ENCODE measurements around the gene H3-3A. TPM values are rescaled to one million over a fixed set of nuclear protein-coding genes. Genes with fewer than 3 reads are reported as not detected.
A peak's percentile ranks its signal among the peaks of the same experiment; 100 is the strongest.

Gene H3-3A
- polyA plus RNA-seq, 1 of the 3 experiments (the other 2 are of a cell fraction): 315 TPM

DNA sequence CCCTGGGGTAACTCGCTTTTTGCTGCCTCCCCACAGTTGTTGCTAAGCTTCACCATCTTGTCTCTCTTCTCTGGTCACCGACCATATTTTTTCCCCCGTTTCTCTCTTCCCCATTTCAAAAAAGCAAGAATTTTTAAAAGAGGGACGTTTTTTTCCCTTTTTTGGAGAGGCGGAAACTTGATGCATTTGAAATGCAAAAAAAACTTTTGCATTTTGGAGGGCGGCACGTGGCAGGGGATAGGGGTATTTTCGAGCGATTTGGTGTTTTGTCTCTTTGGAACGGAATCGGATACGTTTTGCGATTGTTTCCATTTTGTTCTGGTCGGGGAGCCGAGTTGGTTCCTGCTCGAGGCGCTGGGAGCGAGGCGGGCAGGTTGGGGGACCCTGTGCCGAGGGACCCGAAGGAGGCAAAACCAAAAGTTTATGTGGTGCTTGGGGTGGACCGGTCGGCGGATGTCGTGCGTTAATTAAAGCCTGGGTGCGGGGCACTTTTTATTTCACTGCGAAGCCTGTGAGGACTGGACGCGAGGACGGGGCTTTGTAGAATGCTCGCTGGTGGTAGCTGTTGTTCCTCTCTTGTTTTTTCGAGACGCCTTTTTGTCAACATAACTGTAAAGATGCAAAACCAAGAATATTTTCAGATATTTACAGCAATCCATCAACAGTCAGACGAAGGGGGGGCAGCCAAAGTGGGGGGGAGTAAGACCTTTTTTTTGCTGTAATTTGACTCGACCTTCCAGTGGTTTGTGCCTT lies 884 bp downstream of the H3-3A start:
- peak overlapping the region; percentile 96 to 99 for H3K27ac ChIP-seq (ENCODE audit: low read depth in 2 of 2, low read length in 1 of 2)
- H4K20me1 ChIP-seq (ENCODE audit: insufficient read depth): peaks cover 53% of the 10 kb centered on the region
- H3K9me2 ChIP-seq: no peaks in the 10 kb centered on the region
- H3K27me3 ChIP-seq (ENCODE audit: insufficient read depth): no peaks in the 10 kb centered on the region
- H3K4me3 ChIP-seq (ENCODE audit: low read depth in 2 of 2, low read length in 1 of 2): peak overlapping the region; percentile 85 to 94
- peak overlapping the region; percentile 77 for H3K4me2 ChIP-seq
- peak overlapping the region; percentile 99 for H3K9ac ChIP-seq
- peaks cover 62% of the 10 kb centered on the region for H3K79me2 ChIP-seq (ENCODE audit: insufficient read depth)
- peak overlapping the region; percentile 32; the same call in 1 of the 2 replicates for H2AFZ ChIP-seq (ENCODE audit: low read depth)
- peaks cover 23 to 33% of the 10 kb centered on the region in 2 experiments; a peak in 3 of 4 replicates for H3K4me1 ChIP-seq (ENCODE audit: control insufficient read depth in 1 of 2, insufficient read depth in 2 of 2, low read depth in 1 of 2, low read length in 1 of 2)
- peak; percentile 36 for DNase-seq
- peaks cover 35% of the 10 kb centered on the region in 2 experiments for H3K36me3 ChIP-seq (replicated peaks in 1 of 2; ENCODE audit: control insufficient read depth in 1 of 2, insufficient read depth in 2 of 2, low read length in 1 of 2)
- no peaks in the 10 kb centered on the region for H3K9me3 ChIP-seq
- peaks cover 39% of the 10 kb centered on the region for H3F3A ChIP-seq (replicated peaks; ENCODE audit: insufficient read depth)
- ChIA-PET POLR2A (interaction anchor here (0.6 to 3.1 kb wide), 6 partner anchors 10 to 63 kb away, joined by 3 to 38 read pairs (median 16); partner anchors contain the start of gene SDE2), CTCF (interaction anchor here (0.6 to 5.8 kb wide), 17 partner anchors 9 to 589 kb away, joined by 3 to 104 read pairs (median 4); partner anchors contain the start of gene PARP1)
- WGBS (ENCODE audit: low lambda C conversion rate): under 1% methylated on average over 36 of the region's 36 CpGs
- peak; percentile 15; the same call in 1 of the 2 replicates for TF ChIP-seq TAF1 (IDR thresholded peaks at IDR 0.05; ENCODE audit: borderline replicate concordance, low read depth, low read length)
- TF ChIP-seq MAX (IDR thresholded peaks at IDR 0.05; ENCODE audit: low read depth): peak; percentile 11; the same call in 1 of the 2 replicates
- no peak for TF ChIP-seq EZH2phosphoT487 (IDR thresholded peaks at IDR 0.05; ENCODE audit: borderline replicate concordance, low read depth)
- peak; percentile 46; the same call in 1 of the 2 replicates for TF ChIP-seq SIN3A (IDR thresholded peaks at IDR 0.05; ENCODE audit: borderline replicate concordance, low read depth, low read length)
- TF ChIP-seq FOSL2 (IDR thresholded peaks at IDR 0.05; ENCODE audit: borderline replicate concordance, low read depth): no peak
- no peak for TF ChIP-seq NFIC (IDR thresholded peaks at IDR 0.05; ENCODE audit: borderline replicate concordance)
- no peak for TF ChIP-seq FOXM1 (IDR thresholded peaks at IDR 0.05; ENCODE audit: low read depth)
- peak; percentile 70; the same call in 1 of the 2 replicates for TF ChIP-seq YY1 (IDR thresholded peaks at IDR 0.05; ENCODE audit: low read depth)
- no peak for TF ChIP-seq RXRA (IDR thresholded peaks at IDR 0.05; ENCODE audit: borderline replicate concordance, low read depth)
- TF ChIP-seq MEF2A (IDR thresholded peaks at IDR 0.05; ENCODE audit: borderline replicate concordance, low read depth): no peak
- no peak for TF ChIP-seq GATA2 (CRISPR knock-in tag; IDR thresholded peaks at IDR 0.05)
- TF ChIP-seq, protein P1, sequence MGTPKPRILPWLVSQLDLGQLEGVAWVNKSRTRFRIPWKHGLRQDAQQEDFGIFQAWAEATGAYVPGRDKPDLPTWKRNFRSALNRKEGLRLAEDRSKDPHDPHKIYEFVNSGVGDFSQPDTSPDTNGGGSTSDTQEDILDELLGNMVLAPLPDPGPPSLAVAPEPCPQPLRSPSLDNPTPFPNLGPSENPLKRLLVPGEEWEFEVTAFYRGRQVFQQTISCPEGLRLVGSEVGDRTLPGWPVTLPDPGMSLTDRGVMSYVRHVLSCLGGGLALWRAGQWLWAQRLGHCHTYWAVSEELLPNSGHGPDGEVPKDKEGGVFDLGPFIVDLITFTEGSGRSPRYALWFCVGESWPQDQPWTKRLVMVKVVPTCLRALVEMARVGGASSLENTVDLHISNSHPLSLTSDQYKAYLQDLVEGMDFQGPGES (IDR thresholded peaks at IDR 0.05; ENCODE audit: low read depth, low read length): no peak
- TF ChIP-seq FOXJ3 (CRISPR knock-in tag; IDR thresholded peaks at IDR 0.05): no peak
- no peak for TF ChIP-seq USF1 (IDR thresholded peaks at IDR 0.05; ENCODE audit: borderline replicate concordance, low read depth)
- no peak for TF ChIP-seq CTCF (IDR thresholded peaks at IDR 0.05)
- no peak for TF ChIP-seq TCF12 (IDR thresholded peaks at IDR 0.05)
- no peak for TF ChIP-seq ZBTB33 (IDR thresholded peaks at IDR 0.05; ENCODE audit: borderline replicate concordance, low read depth)
- TF ChIP-seq RFX5 (IDR thresholded peaks at IDR 0.05; ENCODE audit: low read length): no peak
- TF ChIP-seq SMC3 (IDR thresholded peaks at IDR 0.05; ENCODE audit: low read depth, low read length): no peak
- no peak for TF ChIP-seq ELF1 (IDR thresholded peaks at IDR 0.05)
- no peak for TF ChIP-seq TEAD4 (IDR thresholded peaks at IDR 0.05; ENCODE audit: borderline replicate concordance, insufficient read depth)
- TF ChIP-seq, protein P2, sequence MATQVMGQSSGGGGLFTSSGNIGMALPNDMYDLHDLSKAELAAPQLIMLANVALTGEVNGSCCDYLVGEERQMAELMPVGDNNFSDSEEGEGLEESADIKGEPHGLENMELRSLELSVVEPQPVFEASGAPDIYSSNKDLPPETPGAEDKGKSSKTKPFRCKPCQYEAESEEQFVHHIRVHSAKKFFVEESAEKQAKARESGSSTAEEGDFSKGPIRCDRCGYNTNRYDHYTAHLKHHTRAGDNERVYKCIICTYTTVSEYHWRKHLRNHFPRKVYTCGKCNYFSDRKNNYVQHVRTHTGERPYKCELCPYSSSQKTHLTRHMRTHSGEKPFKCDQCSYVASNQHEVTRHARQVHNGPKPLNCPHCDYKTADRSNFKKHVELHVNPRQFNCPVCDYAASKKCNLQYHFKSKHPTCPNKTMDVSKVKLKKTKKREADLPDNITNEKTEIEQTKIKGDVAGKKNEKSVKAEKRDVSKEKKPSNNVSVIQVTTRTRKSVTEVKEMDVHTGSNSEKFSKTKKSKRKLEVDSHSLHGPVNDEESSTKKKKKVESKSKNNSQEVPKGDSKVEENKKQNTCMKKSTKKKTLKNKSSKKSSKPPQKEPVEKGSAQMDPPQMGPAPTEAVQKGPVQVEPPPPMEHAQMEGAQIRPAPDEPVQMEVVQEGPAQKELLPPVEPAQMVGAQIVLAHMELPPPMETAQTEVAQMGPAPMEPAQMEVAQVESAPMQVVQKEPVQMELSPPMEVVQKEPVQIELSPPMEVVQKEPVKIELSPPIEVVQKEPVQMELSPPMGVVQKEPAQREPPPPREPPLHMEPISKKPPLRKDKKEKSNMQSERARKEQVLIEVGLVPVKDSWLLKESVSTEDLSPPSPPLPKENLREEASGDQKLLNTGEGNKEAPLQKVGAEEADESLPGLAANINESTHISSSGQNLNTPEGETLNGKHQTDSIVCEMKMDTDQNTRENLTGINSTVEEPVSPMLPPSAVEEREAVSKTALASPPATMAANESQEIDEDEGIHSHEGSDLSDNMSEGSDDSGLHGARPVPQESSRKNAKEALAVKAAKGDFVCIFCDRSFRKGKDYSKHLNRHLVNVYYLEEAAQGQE (IDR thresholded peaks at IDR 0.05; ENCODE audit: low read depth, low read length): no peak
